ENCODE measurements around the gene EIF5A. TPM values are rescaled to one million over a fixed set of nuclear protein-coding genes. Genes with fewer than 3 reads are reported as not detected.

EIF5A gene
- total RNA-seq, 3 donors from 2014 or later (not counting 1 experiment from before 2014, with no cell fraction given): 483 to 608 (median 492) TPM

- H3K27ac Mint-ChIP-seq: peak within 1 kb of the TSS in 1 of 2 donors; percentile 16
- TF ChIP-seq, protein P1, sequence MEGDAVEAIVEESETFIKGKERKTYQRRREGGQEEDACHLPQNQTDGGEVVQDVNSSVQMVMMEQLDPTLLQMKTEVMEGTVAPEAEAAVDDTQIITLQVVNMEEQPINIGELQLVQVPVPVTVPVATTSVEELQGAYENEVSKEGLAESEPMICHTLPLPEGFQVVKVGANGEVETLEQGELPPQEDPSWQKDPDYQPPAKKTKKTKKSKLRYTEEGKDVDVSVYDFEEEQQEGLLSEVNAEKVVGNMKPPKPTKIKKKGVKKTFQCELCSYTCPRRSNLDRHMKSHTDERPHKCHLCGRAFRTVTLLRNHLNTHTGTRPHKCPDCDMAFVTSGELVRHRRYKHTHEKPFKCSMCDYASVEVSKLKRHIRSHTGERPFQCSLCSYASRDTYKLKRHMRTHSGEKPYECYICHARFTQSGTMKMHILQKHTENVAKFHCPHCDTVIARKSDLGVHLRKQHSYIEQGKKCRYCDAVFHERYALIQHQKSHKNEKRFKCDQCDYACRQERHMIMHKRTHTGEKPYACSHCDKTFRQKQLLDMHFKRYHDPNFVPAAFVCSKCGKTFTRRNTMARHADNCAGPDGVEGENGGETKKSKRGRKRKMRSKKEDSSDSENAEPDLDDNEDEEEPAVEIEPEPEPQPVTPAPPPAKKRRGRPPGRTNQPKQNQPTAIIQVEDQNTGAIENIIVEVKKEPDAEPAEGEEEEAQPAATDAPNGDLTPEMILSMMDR (IDR thresholded peaks at IDR 0.05): no peak
Measured at GRCh38 chr17:7281074-7281952, 26.1 kb upstream of the EIF5A start, which contains the start of gene SLC2A4. SLC2A4 (plus strand) TSS chr17:7281718; CDS start chr17:7281935, 217 bp downstream.

DNA sequence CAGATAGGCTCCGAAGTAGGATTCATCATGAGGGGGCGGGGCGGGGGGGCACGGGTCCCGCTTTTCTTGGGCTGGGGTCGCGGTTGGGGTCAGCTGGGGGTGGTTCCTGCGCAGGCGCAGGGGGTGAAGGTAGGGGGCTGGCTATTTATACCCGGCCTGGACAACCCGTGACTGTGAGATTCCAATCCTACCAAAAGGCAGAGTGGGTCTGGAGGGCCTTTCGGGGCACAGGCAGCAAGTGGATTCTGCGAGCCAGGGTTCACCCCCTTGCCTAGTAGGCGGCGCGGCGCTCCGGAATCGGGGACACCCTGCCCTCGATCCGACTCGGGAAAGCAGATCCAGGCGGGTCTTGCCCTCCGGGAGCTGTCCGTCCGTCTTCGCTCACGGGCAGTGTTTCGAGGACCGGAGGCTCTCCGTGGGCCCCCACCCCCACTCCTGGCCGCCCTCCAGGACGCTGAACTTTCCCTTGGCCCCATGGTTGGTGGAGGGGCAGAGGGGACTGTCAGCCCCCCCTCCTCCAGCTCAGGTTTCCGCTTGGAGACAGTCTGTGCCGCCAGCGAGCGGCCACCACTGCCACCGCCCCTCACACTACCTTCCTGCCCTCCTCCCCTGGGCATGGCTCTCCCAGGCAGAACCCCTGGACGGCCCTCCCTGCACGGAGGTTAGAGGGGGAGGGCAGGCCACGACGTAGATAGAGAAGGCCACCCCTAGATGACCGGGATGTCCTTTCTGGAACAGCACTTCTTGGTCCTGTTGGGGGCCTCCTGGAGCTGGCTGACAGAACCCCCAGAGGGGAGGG lies 25.3 kb upstream of the EIF5A start:
- no peak for ATAC-seq
- Mint-ChIP-seq H3K27ac (peak overlapping the region in 1 of 2 donors; percentile 16), H3K36me3 (no peaks in the 10 kb centered on the region), H3K27me3 (ENCODE audit: low read depth in 2 of 2) (peaks cover 25 to 31% of the 10 kb centered on the region in 2 donors), H3K9me3 (no peaks in the 10 kb centered on the region), H3K4me3 (peak overlapping the region; percentile 90), H3K4me1 (peaks cover 22 to 31% of the 10 kb centered on the region in 2 donors)
- no peak overlapping the region for H3K27ac ChIP-seq (ENCODE audit: low read length)
- H3K4me3 ChIP-seq (ENCODE audit: low read length): no peak overlapping the region
- peaks cover 31% of the 10 kb centered on the region for H3K4me1 ChIP-seq (ENCODE audit: control insufficient read depth, insufficient read depth, low read length)
- H3K36me3 ChIP-seq (ENCODE audit: control insufficient read depth, insufficient read depth, low read length): no peaks in the 10 kb centered on the region
- intact Hi-C loops (cut with micrococcal nuclease): loop anchor here (2.0 to 10.0 kb wide), 2 partner anchors 47 to 403 kb away; partner anchors contain the start of genes NEURL4, TP53 and WRAP53
- no peaks in the 10 kb centered on the region for H3K9me3 ChIP-seq (ENCODE audit: control insufficient read depth, insufficient read depth, low read length)
- H3K27me3 ChIP-seq (ENCODE audit: control insufficient read depth, insufficient read depth, low read length): peaks cover 33% of the 10 kb centered on the region
- 7% methylated on average over 42 of the region's 43 CpGs for WGBS (ENCODE audit: insufficient coverage)
- TF ChIP-seq, protein P1 (IDR thresholded peaks at IDR 0.05): no peak
- peak in 1 of 2 donors; percentile 34 for DNase-seq

More at GRCh38 chr17:7281074-7281952, 26.1 kb upstream of the EIF5A start, which contains the start of gene SLC2A4:
- peaks cover 22 to 30% of the 10 kb centered on the region in 2 donors for H3K27me3 Mint-ChIP-seq (ENCODE audit: low read depth in 2 of 2)
- peak within 1 kb of the TSS; percentile 90 for H3K4me3 Mint-ChIP-seq
- Histone ChIP-seq H3K4me3 (ENCODE audit: low read length) (peak within 1 kb of the TSS; percentile 23), H3K27me3 (ENCODE audit: control insufficient read depth, insufficient read depth, low read length) (peaks cover 31% of the 10 kb centered on the region), H3K36me3 (ENCODE audit: control insufficient read depth, insufficient read depth, low read length) (no peaks in the 10 kb centered on the region), H3K9me3 (ENCODE audit: control insufficient read depth, insufficient read depth, low read length) (no peaks in the 10 kb centered on the region), H3K4me1 (ENCODE audit: control insufficient read depth, insufficient read depth, low read length) (peaks cover 31% of the 10 kb centered on the region), H3K27ac (ENCODE audit: low read length) (no peak within 1 kb of the TSS)
- H3K4me1 Mint-ChIP-seq: peaks cover 22 to 31% of the 10 kb centered on the region in 2 donors
- intact Hi-C loops (cut with micrococcal nuclease): loop anchor here (2.0 to 10.0 kb wide), 2 partner anchors 47 to 403 kb away; partner anchors contain the start of genes NEURL4, TP53 and WRAP53
- under 1% methylated on average over 71 of the region's 71 CpGs for WGBS (ENCODE audit: insufficient coverage)
- H3K36me3 Mint-ChIP-seq: no peaks in the 10 kb centered on the region
- ATAC-seq: peak; percentile 56 to 66 (median 61)
- DNase-seq: peak; percentile 62 to 89
- H3K9me3 Mint-ChIP-seq: no peaks in the 10 kb centered on the region

DNA sequence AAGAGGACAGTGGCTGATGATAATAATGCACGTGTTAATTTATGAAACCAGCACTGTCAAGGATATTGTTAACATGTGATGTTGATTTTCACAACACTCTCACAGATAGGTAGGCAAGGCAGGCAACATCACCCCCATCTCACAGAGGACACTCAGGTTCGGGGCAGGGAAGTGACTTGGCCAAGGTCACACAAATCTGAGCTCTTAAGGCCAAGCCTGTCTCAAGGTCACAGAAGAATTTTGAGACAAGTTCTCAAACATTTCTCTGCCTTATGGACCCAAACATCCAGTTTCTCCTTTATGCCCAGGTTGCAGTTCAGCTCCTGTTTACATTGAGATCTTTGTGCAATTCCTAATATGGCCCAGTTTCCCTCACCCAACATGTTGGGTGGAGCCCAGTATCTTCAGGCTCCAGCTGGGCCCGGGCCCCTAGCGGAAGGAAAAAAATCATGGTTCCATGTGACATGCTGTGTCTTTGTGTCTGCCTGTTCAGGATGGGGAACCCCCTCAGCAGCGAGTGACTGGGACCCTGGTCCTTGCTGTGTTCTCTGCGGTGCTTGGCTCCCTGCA lies 24.6 kb upstream of the EIF5A start:
- H3K4me3 ChIP-seq (ENCODE audit: low read length): no peak overlapping the region
- H3K4me1 Mint-ChIP-seq: peaks cover 22 to 31% of the 10 kb centered on the region in 2 donors
- H3K27me3 ChIP-seq (ENCODE audit: control insufficient read depth, insufficient read depth, low read length): peaks cover 33% of the 10 kb centered on the region
- peak overlapping the region in 1 of 2 donors; percentile 16 for H3K27ac Mint-ChIP-seq
- peak overlapping the region; percentile 42 for H3K4me3 Mint-ChIP-seq
- H3K27me3 Mint-ChIP-seq (ENCODE audit: low read depth in 2 of 2): peaks cover 32 to 36% of the 10 kb centered on the region in 2 donors
- DNase-seq (no peak), ATAC-seq (no peak)
- H3K4me1 ChIP-seq (ENCODE audit: control insufficient read depth, insufficient read depth, low read length): peaks cover 31% of the 10 kb centered on the region
- TF ChIP-seq, protein P1 (IDR thresholded peaks at IDR 0.05): no peak
- no peaks in the 10 kb centered on the region for H3K9me3 Mint-ChIP-seq
- H3K9me3 ChIP-seq (ENCODE audit: control insufficient read depth, insufficient read depth, low read length): no peaks in the 10 kb centered on the region
- no peaks in the 10 kb centered on the region for H3K36me3 ChIP-seq (ENCODE audit: control insufficient read depth, insufficient read depth, low read length)
- H3K27ac ChIP-seq (ENCODE audit: low read length): no peak overlapping the region
- intact Hi-C loops (cut with micrococcal nuclease): loop anchor here (10.0 kb wide), 1 partner anchor 402 kb away; the partner anchor contains the start of genes TP53 and WRAP53
- 60% methylated on average over 6 of the region's 6 CpGs for WGBS (ENCODE audit: insufficient coverage)
- no peaks in the 10 kb centered on the region for H3K36me3 Mint-ChIP-seq
